Fibroblast of pulmonary artery (primary cell): ENCODE measurements around the gene ZNF417.

Experiments
- DNase-seq: peaks from one replicate; pipeline ENCODE4 v3.0.0-alpha.2; 2010; ENCODE audit warnings: low read depth
- H3K4me3 ChIP-seq: replicated peaks from 2 replicates; pipeline ENCODE4 v1.5.1; 2011; ENCODE audit warnings: low read depth, mild to moderate bottlenecking, control low read depth, low read length, moderate library complexity
- TF ChIP-seq, protein P1 (sequence below): IDR thresholded peaks from 2 replicates; pipeline ENCODE4 v1.5.1; 2011; ENCODE audit warnings: mild to moderate bottlenecking, control low read depth, low read length, inconsistent platforms; ENCODE audit errors: missing control alignments

ZNF417 gene

DNA sequence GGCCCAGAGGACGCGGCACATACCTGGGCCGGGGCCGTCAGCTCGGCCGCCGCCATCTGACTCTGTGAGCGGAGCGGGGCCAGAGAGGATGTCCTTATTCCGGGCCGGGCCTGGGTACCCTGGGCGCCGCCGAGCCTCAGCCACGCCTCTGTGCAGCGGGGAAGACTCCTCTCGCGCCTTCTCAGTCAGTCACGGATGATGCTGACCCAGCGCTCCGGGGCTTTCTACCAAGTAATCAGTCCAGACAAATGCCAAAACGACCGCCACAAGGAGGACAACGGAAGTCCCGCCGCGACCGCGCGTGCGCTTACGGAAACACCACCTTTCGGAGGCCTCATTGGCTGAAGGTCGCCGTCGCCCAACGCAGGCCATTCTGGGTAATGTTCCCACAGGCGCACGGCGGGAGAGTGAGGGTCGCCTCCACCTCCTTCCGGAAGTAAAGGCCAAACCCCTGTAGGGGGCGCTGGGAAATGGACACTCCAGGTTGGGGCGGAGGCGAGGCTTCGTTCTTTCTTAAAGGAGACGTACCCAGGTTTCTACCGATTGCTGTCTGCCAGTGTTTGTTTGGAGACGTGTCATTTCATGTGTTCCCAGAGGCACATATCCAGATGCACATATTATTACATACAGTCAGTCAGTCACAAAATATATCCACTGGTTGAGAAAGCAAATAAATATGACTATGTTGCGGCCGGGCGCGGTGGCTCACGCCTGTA is 31.2 kb upstream of the ZNF417 start, which contains the start of gene ZNF256:
Gene ZNF256, minus strand, starts transcription at position 288 of the 716 bp plus-strand sequence. Its CDS starts 232 bp downstream, at position 56.
- peak within 1 kb of the TSS; percentile 87 for H3K4me3 ChIP-seq
- DNase-seq, result peak; percentile 96
- TF ChIP-seq, protein P1, sequence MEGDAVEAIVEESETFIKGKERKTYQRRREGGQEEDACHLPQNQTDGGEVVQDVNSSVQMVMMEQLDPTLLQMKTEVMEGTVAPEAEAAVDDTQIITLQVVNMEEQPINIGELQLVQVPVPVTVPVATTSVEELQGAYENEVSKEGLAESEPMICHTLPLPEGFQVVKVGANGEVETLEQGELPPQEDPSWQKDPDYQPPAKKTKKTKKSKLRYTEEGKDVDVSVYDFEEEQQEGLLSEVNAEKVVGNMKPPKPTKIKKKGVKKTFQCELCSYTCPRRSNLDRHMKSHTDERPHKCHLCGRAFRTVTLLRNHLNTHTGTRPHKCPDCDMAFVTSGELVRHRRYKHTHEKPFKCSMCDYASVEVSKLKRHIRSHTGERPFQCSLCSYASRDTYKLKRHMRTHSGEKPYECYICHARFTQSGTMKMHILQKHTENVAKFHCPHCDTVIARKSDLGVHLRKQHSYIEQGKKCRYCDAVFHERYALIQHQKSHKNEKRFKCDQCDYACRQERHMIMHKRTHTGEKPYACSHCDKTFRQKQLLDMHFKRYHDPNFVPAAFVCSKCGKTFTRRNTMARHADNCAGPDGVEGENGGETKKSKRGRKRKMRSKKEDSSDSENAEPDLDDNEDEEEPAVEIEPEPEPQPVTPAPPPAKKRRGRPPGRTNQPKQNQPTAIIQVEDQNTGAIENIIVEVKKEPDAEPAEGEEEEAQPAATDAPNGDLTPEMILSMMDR, result peak; percentile 55

DNA sequence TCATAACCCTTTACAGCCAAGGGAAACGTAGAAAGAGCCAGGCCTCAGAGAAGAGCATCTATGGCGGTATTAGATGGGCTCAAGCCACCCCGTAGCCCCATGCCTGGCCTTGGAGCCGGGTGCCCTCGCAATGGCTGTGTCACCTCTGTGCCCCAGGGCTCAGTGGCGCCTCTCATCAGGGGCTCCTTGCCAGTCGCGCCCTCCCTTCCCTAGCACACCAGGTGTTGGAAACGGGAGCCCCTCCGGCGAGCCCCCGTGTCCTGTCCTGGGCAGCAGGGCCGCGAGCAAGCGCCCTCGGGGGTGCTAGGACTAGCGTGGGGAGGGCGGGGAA is 30.7 kb upstream of the ZNF417 start:
- DNase-seq, result no peak
- H3K4me3 ChIP-seq, result peak overlapping the region; percentile 87
- TF ChIP-seq, protein P1, result no peak

DNA sequence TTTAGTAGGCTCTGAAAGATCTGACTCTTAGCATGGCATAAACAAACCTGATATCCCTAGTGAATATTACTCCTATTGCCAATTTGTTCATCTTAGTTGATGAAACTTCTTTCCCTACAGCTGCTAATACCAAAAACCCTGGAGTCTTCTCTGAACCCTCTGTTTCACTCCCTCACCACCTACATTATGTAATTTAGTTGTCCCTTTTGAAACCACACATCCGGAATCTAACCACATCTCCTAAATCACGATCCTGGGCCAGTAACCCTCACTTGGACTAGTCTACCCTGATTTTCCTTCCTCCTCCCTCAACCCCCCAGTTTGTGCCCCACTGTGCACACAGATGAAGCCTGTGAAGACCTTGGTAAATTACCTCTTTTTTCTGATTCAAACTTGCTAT is 29.9 kb upstream of the ZNF417 start:
- peak overlapping the region; percentile 87 for H3K4me3 ChIP-seq
- TF ChIP-seq, protein P1, result no peak
- no peak for DNase-seq

DNA sequence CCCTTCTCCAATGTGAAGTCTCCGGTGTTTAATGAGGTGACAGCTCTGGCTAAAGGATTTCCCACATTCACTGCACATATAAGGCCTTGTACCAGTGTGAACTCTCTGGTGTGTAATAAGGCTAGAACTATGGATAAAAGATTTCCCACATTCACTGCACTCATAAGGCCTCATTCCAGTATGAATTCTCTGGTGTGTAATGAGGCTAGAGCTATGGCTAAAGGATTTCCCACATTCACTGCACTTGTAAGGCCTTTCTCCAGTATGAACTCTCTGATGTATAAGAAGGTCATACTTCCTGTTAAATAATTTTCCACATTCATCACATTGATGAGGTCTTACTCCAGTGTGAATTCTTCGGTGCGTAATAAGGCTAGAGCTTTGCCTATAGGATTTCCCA is 25.2 kb upstream of the ZNF417 start:
- TF ChIP-seq, protein P1, result no peak
- no peak for DNase-seq
- H3K4me3 ChIP-seq, result no peak overlapping the region

DNA sequence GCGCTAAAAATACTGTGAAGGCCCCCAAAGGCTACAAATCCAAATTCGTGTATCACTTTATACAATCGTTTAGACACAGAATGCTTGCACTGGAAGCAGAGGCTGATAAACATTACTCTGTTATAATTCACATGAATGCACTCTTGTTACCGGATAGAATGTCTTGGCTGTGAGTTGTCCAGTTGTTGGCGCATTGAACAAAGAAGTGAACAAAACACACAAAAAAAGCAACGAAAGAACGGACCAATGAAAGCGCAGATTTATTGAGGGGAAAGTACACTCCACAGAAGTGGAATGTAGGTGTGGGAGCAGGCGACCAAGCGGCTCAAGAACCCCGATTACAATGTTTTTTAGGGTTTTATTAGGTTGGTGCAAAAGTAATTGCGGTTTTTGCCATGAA is 19.3 kb upstream of the ZNF417 start:
- DNase-seq, result no peak
- TF ChIP-seq, protein P1, result no peak
- H3K4me3 ChIP-seq, result no peak overlapping the region

DNA sequence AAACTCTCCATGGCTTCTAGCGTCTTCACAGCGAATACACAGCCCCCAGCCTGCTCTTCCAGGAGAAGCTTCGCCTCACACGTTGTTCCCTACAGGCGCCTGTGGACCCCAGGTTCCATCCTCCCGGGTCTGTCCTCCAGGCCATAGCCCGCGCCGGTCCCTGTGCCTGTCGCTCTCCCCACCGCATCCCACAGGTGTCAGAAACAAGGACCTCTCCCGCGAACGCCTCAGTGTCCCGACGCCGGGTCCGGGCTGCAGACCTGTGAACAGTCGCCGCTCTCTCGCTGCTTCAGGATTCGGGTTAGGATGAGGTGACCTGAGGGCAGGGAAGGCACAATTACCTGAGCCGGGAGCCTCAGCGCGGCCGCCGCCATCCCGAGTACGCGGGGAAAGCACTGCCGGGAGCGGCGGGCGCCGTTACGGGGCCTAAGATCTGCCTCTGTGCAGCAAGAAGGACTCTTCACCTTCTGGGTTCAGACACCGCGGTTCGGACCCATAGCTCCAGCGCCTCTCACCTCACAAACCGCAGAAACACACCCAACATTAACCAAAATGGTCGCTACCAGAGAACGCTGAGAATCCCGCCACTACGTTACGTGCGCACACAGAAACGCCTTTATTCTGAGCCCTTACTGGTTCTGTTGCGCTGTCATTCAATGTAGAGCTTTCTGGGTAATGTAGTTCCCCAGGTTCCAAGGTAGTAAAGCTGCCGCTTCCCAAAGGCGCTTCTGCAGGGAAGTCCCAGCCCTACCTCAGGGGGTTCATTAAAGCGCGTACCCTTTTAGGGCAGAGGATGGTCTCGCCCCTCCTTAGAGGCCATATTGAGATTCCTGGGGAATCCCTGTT is 18.7 kb upstream of the ZNF417 start, which contains the start of gene ZNF418:
Gene ZNF418, minus strand, starts transcription at position 583 of the 846 bp plus-strand sequence. CDS start 1,580 bp downstream, outside the sequence.
- peak within 1 kb of the TSS; percentile 90 for H3K4me3 ChIP-seq
- peak; percentile 90 for DNase-seq
- TF ChIP-seq, protein P1, result no peak
